Airway epithelial cell (primary cell): Measurements from ENCODE around the gene RAPGEF4. TPM values are rescaled to one million over a fixed set of nuclear protein-coding genes. Genes with fewer than 3 reads are reported as not detected.

ENCODE experiments used
- total RNA-seq: library from RNA; depleted of rRNA; stranded (reverse); fragments of >200 nt; gene quantifications from 2 replicates; pipeline ENCODE4 v1.2.3, GENCODE V29; 2015

The RAPGEF4 gene
- 1.4 and 1.7 TPM in 2 replicates for total RNA-seq

GRCh38 chr2:172735582-172736423 lies at the start of gene RAPGEF4:
RAPGEF4 (plus strand) TSS chr2:172735845; CDS start chr2:172735984, 139 bp downstream.

DNA sequence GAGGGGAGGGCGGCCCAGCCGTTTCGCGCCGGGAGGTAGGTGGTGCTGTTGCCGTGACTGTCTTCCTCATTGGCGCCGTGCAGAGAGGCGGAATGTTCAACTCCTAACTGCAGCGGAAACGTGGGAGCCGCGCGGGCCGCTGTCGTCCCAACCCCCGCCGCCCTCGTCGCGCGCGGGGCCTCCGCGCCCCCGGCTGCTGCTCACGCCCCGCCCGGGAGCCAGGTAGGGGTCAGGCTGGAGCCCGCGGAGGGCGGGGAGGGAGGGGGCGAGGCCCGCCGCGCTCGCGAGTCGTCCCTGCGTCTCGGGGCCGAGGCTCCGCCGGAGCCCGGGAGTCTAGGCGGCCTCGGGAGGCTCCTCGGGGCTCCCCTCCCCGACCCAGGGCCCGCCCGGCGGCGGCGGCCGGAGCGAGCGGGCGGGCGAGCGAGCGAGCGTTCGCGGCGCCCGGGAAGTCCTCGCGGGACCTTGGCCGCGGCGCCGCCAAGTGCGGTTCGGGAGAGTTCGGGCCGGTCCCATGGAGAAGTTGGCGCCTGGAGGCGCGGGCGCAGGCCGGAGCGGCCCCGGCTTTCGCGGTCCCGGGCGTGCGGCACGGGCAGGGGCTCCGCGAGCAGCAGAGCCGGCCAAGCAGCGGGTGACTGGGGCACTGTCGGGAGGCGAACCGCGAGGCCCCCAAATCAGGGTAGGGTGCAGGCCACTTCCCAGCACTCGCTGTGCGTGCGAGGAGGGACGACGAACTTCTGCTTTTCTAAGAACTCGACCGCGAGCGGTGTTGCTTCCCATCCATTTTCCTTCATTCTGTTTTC lies 340.3 kb downstream of the RAPGEF4 start, which contains the start of gene MAP3K20:
MAP3K20 (plus strand) TSS at position 66 of the 800 bp plus-strand sequence. CDS start 15,186 bp downstream, outside the sequence.

Other genes starting within 250 kb of the RAPGEF4 start
- gene PDK1, start 179.8 kb upstream of the RAPGEF4 start, total RNA-seq, result 24.8 and 36.7 TPM in 2 replicates